Astrocyte of the spinal cord (primary cell): ENCODE data around the gene KANSL1.

Experiments
- DNase-seq: peaks from one replicate; pipeline ENCODE4 v3.0.0; 2011; ENCODE audit warnings: low read depth, low spot score
- H3K4me3 ChIP-seq: 2 replicates; pipeline ENCODE4 v1.5.1; 2011; ENCODE audit warnings: low read depth, mild to moderate bottlenecking, low read length, moderate library complexity
- in situ Hi-C: cut with HindIII; loops from 2 replicates; pipeline ENCODE4 v1.10.0; 2017; ENCODE audit warnings: low sequenced_read_pairs
- TF ChIP-seq, protein P1 (sequence below): IDR thresholded peaks from 2 replicates; pipeline ENCODE4 v1.5.1; 2012; ENCODE audit warnings: low read depth, mild to moderate bottlenecking, low read length, inconsistent platforms

KANSL1 gene

GRCh38 chr17:46175891-46176290, 17.3 kb downstream of the KANSL1 start:
- in situ Hi-C loops, result no loop called here
- TF ChIP-seq, protein P1, sequence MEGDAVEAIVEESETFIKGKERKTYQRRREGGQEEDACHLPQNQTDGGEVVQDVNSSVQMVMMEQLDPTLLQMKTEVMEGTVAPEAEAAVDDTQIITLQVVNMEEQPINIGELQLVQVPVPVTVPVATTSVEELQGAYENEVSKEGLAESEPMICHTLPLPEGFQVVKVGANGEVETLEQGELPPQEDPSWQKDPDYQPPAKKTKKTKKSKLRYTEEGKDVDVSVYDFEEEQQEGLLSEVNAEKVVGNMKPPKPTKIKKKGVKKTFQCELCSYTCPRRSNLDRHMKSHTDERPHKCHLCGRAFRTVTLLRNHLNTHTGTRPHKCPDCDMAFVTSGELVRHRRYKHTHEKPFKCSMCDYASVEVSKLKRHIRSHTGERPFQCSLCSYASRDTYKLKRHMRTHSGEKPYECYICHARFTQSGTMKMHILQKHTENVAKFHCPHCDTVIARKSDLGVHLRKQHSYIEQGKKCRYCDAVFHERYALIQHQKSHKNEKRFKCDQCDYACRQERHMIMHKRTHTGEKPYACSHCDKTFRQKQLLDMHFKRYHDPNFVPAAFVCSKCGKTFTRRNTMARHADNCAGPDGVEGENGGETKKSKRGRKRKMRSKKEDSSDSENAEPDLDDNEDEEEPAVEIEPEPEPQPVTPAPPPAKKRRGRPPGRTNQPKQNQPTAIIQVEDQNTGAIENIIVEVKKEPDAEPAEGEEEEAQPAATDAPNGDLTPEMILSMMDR, result no peak
- DNase-seq, result no peak
- H3K4me3 ChIP-seq, result no peak overlapping the region

GRCh38 chr17:46173153-46173552, 20.1 kb downstream of the KANSL1 start:
- in situ Hi-C loops, result no loop called here
- TF ChIP-seq, protein P1, result no peak
- no peak for DNase-seq
- H3K4me3 ChIP-seq, result no peak overlapping the region

DNA sequence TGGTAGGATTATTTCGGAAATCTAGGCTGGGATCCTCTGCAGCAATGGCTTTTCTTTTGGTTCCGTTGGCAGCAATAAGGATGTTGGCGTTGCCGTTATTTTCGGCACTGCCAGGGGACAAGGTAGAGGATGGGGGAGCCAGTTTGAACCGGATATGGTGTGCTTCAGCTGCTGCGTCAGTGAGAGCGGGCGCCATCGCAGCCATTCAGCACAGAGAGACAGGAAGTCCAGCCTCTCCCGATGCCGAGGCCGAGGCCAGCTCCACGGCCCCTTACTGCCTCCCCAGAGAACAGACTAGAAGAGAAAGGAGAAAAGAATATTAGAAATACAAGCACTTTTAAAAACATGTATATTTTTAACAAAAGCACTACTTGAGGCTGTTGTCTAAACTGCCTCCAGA, 21.3 kb downstream of the KANSL1 start:
- in situ Hi-C loops, result no loop called here
- no peak for DNase-seq
- TF ChIP-seq, protein P1, result no peak
- no peak overlapping the region for H3K4me3 ChIP-seq

GRCh38 chr17:46170639-46171429, 22.4 kb downstream of the KANSL1 start:
- in situ Hi-C loops, result no loop called here
- TF ChIP-seq, protein P1, result no peak
- no peak for DNase-seq

DNA sequence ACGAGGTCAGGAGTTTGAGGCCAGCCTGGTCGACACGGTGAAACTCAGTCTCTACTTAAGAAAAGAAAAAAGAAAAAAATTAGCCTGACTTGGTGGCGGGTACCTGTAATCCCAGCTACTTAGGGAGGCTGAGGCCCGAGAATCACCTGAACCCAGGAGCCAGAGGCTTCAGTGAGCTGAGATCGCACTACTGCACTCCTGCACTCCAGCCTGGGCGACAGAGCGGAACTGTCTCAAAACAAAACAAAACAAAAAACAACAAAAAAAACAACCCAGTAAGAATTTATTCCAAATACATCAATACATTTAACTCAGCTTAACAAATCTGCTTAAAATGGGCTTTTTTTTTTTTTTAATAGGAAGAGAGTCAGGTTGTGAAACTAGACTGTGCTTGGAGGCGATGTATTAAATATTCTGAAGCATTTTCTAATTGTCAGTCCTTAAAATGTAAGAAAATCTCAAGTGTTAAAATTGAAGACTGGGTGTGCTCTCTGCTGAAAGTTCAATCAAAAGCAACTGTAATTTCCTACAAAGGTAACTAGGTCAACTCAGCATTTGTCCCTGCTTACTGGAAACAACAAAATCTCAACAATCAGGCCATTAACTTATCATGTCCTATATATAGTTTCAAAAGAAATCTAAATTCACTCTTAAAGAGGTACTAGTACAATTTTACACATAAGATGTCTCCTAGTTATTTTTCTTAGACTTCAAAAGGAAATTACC, 23.2 kb downstream of the KANSL1 start:
- DNase-seq, result no peak
- in situ Hi-C loops, result no loop called here
- no peak overlapping the region for H3K4me3 ChIP-seq
- TF ChIP-seq, protein P1, result no peak

More at GRCh38 chr17:46170639-46171429, 22.4 kb downstream of the KANSL1 start:
- H3K4me3 ChIP-seq, result no peak overlapping the region

GRCh38 chr17:46167826-46168569, 25.2 kb downstream of the KANSL1 start:
- no peak overlapping the region for H3K4me3 ChIP-seq
- DNase-seq, result peak; percentile 72
- in situ Hi-C loops, result no loop called here
- TF ChIP-seq, protein P1, result no peak
